ENCODE results near the gene VCL.
"Not testable (repeated sequence)": the region's sequence is repeated elsewhere in the genome, so short reads cannot be mapped to it uniquely, and the experiment has no call there.

VCL gene

DNA sequence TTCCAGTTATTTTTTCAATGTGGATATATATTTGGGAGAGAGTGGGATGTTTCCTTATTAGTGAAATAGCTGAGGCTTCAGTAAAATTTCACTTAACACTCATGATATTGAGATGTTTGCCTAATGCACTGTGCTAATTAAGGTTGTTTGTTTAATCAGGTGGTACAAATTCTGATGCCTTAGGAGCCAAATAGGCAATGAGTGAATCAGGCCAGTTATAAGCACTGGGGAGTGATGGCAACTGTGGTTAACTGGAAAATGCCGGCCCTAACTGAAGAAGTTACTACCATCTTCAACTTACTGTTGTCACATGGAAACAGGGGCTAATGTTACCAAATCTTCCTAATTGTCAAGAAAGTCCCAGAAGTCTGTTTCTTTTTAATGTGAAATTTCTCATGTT is 32.0 kb downstream of the VCL start:
- H3K4me3 ChIP-seq (ENCODE audit: control insufficient read depth, low read depth, low read length): no peak overlapping the region
- DNase-seq (ENCODE audit: low read depth): no peak
- TF ChIP-seq, protein P1, sequence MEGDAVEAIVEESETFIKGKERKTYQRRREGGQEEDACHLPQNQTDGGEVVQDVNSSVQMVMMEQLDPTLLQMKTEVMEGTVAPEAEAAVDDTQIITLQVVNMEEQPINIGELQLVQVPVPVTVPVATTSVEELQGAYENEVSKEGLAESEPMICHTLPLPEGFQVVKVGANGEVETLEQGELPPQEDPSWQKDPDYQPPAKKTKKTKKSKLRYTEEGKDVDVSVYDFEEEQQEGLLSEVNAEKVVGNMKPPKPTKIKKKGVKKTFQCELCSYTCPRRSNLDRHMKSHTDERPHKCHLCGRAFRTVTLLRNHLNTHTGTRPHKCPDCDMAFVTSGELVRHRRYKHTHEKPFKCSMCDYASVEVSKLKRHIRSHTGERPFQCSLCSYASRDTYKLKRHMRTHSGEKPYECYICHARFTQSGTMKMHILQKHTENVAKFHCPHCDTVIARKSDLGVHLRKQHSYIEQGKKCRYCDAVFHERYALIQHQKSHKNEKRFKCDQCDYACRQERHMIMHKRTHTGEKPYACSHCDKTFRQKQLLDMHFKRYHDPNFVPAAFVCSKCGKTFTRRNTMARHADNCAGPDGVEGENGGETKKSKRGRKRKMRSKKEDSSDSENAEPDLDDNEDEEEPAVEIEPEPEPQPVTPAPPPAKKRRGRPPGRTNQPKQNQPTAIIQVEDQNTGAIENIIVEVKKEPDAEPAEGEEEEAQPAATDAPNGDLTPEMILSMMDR (IDR thresholded peaks at IDR 0.05; ENCODE audit: control insufficient read depth, insufficient read depth, low read depth, low read length, missing control alignments): no peak

DNA sequence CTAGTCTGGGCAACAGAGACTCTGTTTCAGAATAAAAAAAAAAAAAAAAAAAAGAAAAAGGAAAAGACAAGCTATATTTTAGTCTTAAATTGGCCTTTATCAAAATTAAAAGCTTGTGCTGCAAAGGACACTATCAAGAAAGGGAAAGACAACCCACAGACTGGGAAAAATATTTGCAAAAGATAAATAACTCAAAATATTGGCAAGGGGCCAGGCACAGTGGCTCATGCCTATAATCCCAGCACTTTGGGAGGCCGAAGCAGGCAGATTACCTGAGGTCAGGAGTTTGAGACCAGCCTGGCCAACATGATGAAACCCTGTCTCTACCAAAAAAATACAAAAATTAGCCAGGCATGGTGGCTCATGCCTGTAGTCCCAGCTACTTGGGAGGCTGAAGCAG is 34.3 kb downstream of the VCL start:
- not testable (repeated sequence) for DNase-seq (ENCODE audit: low read depth); H3K4me3 ChIP-seq (ENCODE audit: control insufficient read depth, low read depth, low read length)

DNA sequence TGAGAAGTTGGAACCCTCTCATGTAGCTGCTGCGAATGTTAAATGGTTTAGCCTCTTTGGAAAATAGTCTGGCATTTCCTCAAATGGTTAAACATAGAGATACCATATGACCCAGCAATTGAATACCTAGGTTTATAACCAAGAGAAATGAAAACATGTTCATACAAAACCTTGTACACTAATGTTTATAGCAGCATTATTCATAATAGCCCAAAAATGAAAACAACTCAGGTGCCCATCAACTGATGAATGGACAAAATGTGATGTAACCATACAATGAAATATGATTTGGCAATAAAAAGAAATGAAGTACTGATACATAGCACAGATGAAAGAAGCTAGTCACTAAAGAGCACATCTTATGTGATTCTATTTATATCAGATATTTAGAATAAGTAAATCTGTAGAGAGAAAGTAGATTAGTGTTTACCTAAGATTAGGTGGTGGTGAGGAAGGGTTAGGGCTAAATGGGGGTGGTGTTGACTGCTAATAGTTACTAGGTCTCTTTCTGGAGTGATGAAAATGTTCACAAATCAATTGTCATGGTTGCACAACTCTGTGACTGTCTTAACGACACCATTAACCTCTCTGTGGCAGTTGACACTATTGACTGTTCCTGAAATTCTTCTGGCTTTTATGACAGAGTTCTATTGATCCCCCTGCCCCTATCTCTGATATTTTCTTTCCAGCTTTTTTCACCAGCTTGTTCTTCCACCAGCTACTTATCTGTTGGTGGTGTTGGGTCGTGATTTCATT is 35.2 kb downstream of the VCL start:
- no peak overlapping the region for H3K4me3 ChIP-seq (ENCODE audit: control insufficient read depth, low read depth, low read length)
- DNase-seq (ENCODE audit: low read depth): no peak
- TF ChIP-seq, protein P1 (IDR thresholded peaks at IDR 0.05; ENCODE audit: control insufficient read depth, insufficient read depth, low read depth, low read length, missing control alignments): no peak

DNA sequence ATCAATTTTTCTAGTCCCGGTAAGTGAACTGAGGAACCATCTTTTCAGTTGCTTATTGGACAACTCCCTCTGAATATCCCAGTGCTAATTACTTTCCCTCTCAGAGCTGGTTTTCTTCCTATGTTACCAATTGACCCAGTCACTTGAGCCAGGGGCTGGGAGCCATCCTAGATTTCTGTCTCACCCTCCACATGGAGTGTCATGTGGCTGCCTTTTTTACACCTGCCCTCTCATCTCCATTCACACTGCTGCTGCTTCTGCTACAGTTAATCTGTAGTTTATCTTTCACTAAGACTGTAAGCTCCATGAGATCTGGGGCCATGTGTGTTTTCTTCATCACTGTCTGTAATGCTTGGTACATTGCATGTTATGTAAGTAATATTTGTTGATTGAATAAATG is 35.8 kb downstream of the VCL start:
- TF ChIP-seq, protein P1 (IDR thresholded peaks at IDR 0.05; ENCODE audit: control insufficient read depth, insufficient read depth, low read depth, low read length, missing control alignments): no peak
- H3K4me3 ChIP-seq (ENCODE audit: control insufficient read depth, low read depth, low read length): no peak overlapping the region
- no peak for DNase-seq (ENCODE audit: low read depth)

DNA sequence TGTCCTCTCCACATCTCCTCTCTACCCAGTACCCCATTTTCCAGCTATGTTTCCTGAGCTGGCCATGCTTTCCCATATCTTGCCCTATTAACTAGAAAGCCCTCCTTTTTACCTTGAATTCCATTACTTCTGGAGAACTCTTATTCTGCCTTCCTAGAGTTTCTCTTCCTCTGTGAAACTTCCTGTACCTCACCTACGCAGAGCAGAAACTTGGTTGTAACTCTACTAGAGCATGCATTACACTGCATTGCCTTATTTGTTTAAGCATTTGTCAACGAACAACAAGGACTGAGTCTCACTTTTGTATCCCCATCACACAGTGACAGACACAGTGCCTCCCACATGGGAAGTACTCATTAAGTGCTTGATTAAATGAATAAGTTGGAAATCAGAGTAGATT is 36.4 kb downstream of the VCL start:
- no peak for DNase-seq (ENCODE audit: low read depth)
- no peak overlapping the region for H3K4me3 ChIP-seq (ENCODE audit: control insufficient read depth, low read depth, low read length)
- TF ChIP-seq, protein P1 (IDR thresholded peaks at IDR 0.05; ENCODE audit: control insufficient read depth, insufficient read depth, low read depth, low read length, missing control alignments): no peak

DNA sequence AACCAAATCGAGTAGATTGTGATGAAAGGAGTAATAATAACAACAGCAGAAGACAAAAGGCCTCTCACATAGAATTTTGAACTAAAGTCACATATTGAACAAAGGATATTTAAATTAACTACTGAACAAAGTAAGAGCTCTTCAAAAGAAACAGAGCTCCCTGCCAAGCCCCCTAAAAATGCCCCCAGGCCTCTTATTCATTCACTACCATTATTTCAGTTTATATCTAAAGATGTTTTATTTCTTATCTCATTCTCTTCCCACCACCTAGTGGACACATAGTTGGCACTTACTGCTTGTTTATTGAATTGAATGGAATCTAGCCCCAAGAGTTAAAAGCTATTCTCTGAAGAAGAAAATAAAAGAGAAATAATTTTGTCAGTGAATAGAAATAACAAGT is 37.4 kb downstream of the VCL start:
- DNase-seq (ENCODE audit: low read depth): no peak
- TF ChIP-seq, protein P1 (IDR thresholded peaks at IDR 0.05; ENCODE audit: control insufficient read depth, insufficient read depth, low read depth, low read length, missing control alignments): no peak
- H3K4me3 ChIP-seq (ENCODE audit: control insufficient read depth, low read depth, low read length): no peak overlapping the region

DNA sequence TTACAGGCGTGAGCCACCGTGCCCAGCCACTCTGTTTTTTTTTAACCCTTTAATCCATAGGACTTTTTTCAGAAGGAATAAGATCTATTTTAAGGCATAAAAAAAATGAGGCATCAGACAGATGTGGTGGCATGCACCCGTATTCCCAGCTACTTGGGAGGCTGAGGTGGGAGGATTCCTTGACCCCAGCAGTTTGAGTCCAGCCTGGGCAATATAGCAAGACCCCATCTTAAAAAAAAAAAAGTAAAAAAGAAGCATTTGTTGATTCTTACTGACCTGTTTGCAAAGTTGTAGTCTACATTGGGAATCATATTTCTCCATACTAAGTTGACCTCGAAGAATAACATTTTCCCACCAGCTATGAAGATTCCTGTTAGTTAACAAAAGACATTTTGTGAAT is 38.6 kb downstream of the VCL start:
- TF ChIP-seq, protein P1 (IDR thresholded peaks at IDR 0.05; ENCODE audit: control insufficient read depth, insufficient read depth, low read depth, low read length, missing control alignments): no peak
- DNase-seq (ENCODE audit: low read depth): no peak

More for the DNA sequence above, 38.6 kb downstream of the VCL start:
- no peak overlapping the region for H3K4me3 ChIP-seq (ENCODE audit: control insufficient read depth, low read depth, low read length)
